ENCODE data around the gene PLRG1. TPM values are rescaled to one million over a fixed set of nuclear protein-coding genes. Genes with fewer than 3 reads are reported as not detected.

Gene PLRG1
- total RNA-seq, 1 donor from 2014 or later: 70.6 TPM

GRCh38 chr4:154490234-154490582 is 60.0 kb downstream of the PLRG1 start:
- Mint-ChIP-seq H3K9me3 (ENCODE audit: unreplicated experiment) (no peaks in the 10 kb centered on the region), H3K27me3 (ENCODE audit: unreplicated experiment) (peaks cover 21% of the 10 kb centered on the region), H3K4me1 (ENCODE audit: unreplicated experiment) (peaks cover 12% of the 10 kb centered on the region), H3K36me3 (ENCODE audit: low read depth, unreplicated experiment) (no peaks in the 10 kb centered on the region), H3K4me3 (ENCODE audit: unreplicated experiment) (no peak overlapping the region), H3K27ac (ENCODE audit: unreplicated experiment) (no peak overlapping the region)
- TF ChIP-seq, protein P1, sequence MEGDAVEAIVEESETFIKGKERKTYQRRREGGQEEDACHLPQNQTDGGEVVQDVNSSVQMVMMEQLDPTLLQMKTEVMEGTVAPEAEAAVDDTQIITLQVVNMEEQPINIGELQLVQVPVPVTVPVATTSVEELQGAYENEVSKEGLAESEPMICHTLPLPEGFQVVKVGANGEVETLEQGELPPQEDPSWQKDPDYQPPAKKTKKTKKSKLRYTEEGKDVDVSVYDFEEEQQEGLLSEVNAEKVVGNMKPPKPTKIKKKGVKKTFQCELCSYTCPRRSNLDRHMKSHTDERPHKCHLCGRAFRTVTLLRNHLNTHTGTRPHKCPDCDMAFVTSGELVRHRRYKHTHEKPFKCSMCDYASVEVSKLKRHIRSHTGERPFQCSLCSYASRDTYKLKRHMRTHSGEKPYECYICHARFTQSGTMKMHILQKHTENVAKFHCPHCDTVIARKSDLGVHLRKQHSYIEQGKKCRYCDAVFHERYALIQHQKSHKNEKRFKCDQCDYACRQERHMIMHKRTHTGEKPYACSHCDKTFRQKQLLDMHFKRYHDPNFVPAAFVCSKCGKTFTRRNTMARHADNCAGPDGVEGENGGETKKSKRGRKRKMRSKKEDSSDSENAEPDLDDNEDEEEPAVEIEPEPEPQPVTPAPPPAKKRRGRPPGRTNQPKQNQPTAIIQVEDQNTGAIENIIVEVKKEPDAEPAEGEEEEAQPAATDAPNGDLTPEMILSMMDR (IDR thresholded peaks at IDR 0.05; ENCODE audit: unreplicated experiment): no peak
- no peak for DNase-seq (ENCODE audit: low spot score)

- no peaks in the 10 kb centered on the region for H3K36me3 Mint-ChIP-seq (ENCODE audit: low read depth, unreplicated experiment)
- no peak overlapping the region for H3K27ac Mint-ChIP-seq (ENCODE audit: unreplicated experiment)
- TF ChIP-seq, protein P1 (IDR thresholded peaks at IDR 0.05; ENCODE audit: unreplicated experiment): no peak
- H3K9me3 Mint-ChIP-seq (ENCODE audit: unreplicated experiment): no peaks in the 10 kb centered on the region
- no peak overlapping the region for H3K4me3 Mint-ChIP-seq (ENCODE audit: unreplicated experiment)
- DNase-seq (ENCODE audit: low spot score): no peak
- peaks cover 12% of the 10 kb centered on the region for H3K4me1 Mint-ChIP-seq (ENCODE audit: unreplicated experiment)
- peaks cover 21% of the 10 kb centered on the region for H3K27me3 Mint-ChIP-seq (ENCODE audit: unreplicated experiment)
These were observed 60.5 kb downstream of the PLRG1 start for GRCh38 chr4:154489558-154490233.

DNA sequence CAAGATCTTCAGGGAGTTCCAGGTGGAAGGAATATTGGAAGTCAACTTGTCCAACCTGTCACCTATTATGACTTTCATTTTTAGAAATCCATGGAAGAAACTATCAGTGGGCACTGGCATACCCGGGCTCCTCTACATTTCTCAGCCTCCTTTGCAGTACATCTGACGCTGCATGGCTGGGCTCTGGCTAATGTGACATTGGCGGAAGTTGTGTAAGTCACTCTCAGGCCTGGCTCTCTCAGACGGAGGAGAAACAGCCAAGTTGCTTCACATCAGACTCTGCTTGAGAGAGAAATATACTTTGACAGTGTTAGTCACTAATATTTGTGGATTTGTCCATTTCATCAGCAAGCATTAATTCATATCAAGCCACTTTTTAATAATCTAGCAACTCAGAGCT is 63.1 kb downstream of the PLRG1 start:
- Mint-ChIP-seq H3K27ac (ENCODE audit: unreplicated experiment) (no peak overlapping the region), H3K36me3 (ENCODE audit: low read depth, unreplicated experiment) (no peaks in the 10 kb centered on the region), H3K9me3 (ENCODE audit: unreplicated experiment) (no peaks in the 10 kb centered on the region), H3K27me3 (ENCODE audit: unreplicated experiment) (peaks cover 17% of the 10 kb centered on the region), H3K4me1 (ENCODE audit: unreplicated experiment) (peaks cover 8% of the 10 kb centered on the region), H3K4me3 (ENCODE audit: unreplicated experiment) (no peak overlapping the region)
- DNase-seq (ENCODE audit: low spot score): no peak
- TF ChIP-seq, protein P1 (IDR thresholded peaks at IDR 0.05; ENCODE audit: unreplicated experiment): no peak

GRCh38 chr4:154485127-154485773 is 65.0 kb downstream of the PLRG1 start:
- Mint-ChIP-seq H3K9me3 (ENCODE audit: unreplicated experiment) (no peaks in the 10 kb centered on the region), H3K4me1 (ENCODE audit: unreplicated experiment) (no peaks in the 10 kb centered on the region), H3K4me3 (ENCODE audit: unreplicated experiment) (no peak overlapping the region), H3K27me3 (ENCODE audit: unreplicated experiment) (peaks cover 10% of the 10 kb centered on the region), H3K36me3 (ENCODE audit: low read depth, unreplicated experiment) (no peaks in the 10 kb centered on the region), H3K27ac (ENCODE audit: unreplicated experiment) (no peak overlapping the region)
- no peak for DNase-seq (ENCODE audit: low spot score)
- TF ChIP-seq, protein P1 (IDR thresholded peaks at IDR 0.05; ENCODE audit: unreplicated experiment): no peak

Other genes with a start within 250 kb of the PLRG1 start
- gene DCHS2, start 58.6 kb downstream of the PLRG1 start, total RNA-seq (ENCODE audit: unreplicated experiment): not detected
- gene FGB, start 12.6 kb upstream of the PLRG1 start, total RNA-seq (ENCODE audit: unreplicated experiment): not detected
- gene FGA, start 40.3 kb upstream of the PLRG1 start, total RNA-seq (ENCODE audit: unreplicated experiment): not detected
- not detected for gene FGG, start 62.3 kb upstream of the PLRG1 start, total RNA-seq (ENCODE audit: unreplicated experiment)
- 0.64 TPM for gene LRAT, start 193.6 kb upstream of the PLRG1 start, total RNA-seq (ENCODE audit: unreplicated experiment)
- gene RBM46, start 230.9 kb upstream of the PLRG1 start, total RNA-seq (ENCODE audit: unreplicated experiment): not detected

All from endothelial cell (in vitro differentiated cells).